Measurements from ENCODE around the gene PLA2G5. TPM values are rescaled to one million over a fixed set of nuclear protein-coding genes. Genes with fewer than 3 reads are reported as not detected.

Gene PLA2G5
- total and polyA plus RNA-seq, 9 of the 15 experiments (the other 6 are each of a cell fraction or from before 2014, with no cell fraction given): not detected

DNA sequence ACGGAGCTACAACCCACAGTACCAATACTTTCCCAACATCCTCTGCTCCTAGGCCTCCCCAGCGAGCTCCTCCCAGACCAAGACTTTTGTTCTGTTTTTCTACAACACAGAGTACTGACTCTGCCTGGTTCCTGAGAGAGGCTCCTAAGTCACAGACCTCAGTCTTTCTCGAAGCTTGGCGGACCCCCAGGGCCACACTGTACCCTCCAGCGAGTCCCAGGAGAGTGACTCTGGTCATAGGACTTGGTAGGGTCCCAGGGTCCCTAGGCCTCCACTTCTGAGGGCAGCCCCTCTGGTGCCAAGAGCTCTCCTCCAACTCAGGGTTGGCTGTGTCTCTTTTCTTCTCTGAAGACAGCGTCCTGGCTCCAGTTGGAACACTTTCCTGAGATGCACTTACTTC, 20.6 kb downstream of the PLA2G5 start:
- intact Hi-C loops (cut with micrococcal nuclease): no loop called here
- in situ Hi-C loops (cut with MboI): no loop called here
- Histone ChIP-seq H3K27ac (ENCODE audit: extremely low read depth, low read depth, low read length) (no peak overlapping the region), H2AFZ (ENCODE audit: low read depth, low read length) (no peak overlapping the region), H4K20me1 (replicated peaks; ENCODE audit: control insufficient read depth, insufficient read depth, low read length) (no peaks in the 10 kb centered on the region), H3K9me3 (replicated peaks; ENCODE audit: control insufficient read depth, insufficient read depth, low read depth, low read length) (no peaks in the 10 kb centered on the region), H3K36me3 (ENCODE audit: control insufficient read depth, insufficient read depth, low read length) (no peaks in the 10 kb centered on the region), H3K79me2 (ENCODE audit: control insufficient read depth, insufficient read depth, low read length) (no peaks in the 10 kb centered on the region), H3K27me3 (ENCODE audit: control insufficient read depth in 2 of 2, insufficient read depth in 2 of 2, low read length in 2 of 2) (peaks cover 7 to 36% of the 10 kb centered on the region in 2 experiments; a peak in 4 of 5 replicates), H3K4me3 (no peak overlapping the region), H3K4me2 (ENCODE audit: insufficient read depth, low read length) (no peak overlapping the region), H3K9ac (ENCODE audit: insufficient read depth in 1 of 2, low read depth in 2 of 2, low read length in 2 of 2) (no peak overlapping the region), H3K4me1 (replicated peaks in 1 of 2; ENCODE audit: control insufficient read depth in 2 of 2, insufficient read depth in 2 of 2, low read length in 2 of 2) (no peaks in the 10 kb centered on the region), H3K9me1 (ENCODE audit: control insufficient read depth, insufficient read depth, low read length) (no peaks in the 10 kb centered on the region)
- ATAC-seq: no peak
- ChIA-PET CTCF (ENCODE audit: low intra/inter-chr PET ratio) (no interaction called here), POLR2A (interaction anchor here (0.6 to 1.4 kb wide), 6 partner anchors 8 to 871 kb away, joined by 3 to 5 read pairs (median 3); no protein-coding TSS in a partner anchor)
- no peak for DNase-seq (ENCODE audit: extremely low read depth in 1 of 4, low spot score in 3 of 4)
- TF ChIP-seq MAFK (IDR thresholded peaks at IDR 0.05; ENCODE audit: low read length): no peak
- no peak for TF ChIP-seq TCFL5 (CRISPR knock-in tag; conservative IDR thresholded peaks at IDR 0.05)
- no peak for TF ChIP-seq ASH1L (IDR thresholded peaks at IDR 0.05; ENCODE audit: borderline replicate concordance, low read depth, partially characterized antibody)
- no peak for TF ChIP-seq FOXA1 (IDR thresholded peaks at IDR 0.05; ENCODE audit: borderline replicate concordance)
- TF ChIP-seq HDAC3 (IDR thresholded peaks at IDR 0.05; ENCODE audit: borderline replicate concordance, partially characterized antibody): no peak
- no peak for TF ChIP-seq MBD2 (IDR thresholded peaks at IDR 0.05; ENCODE audit: borderline replicate concordance, low read depth)
- TF ChIP-seq ZNF174 (CRISPR knock-in tag; IDR thresholded peaks at IDR 0.05): no peak
- TF ChIP-seq FOXJ2 (tag; IDR thresholded peaks at IDR 0.05): no peak
- no peak for TF ChIP-seq POLR3A (IDR thresholded peaks at IDR 0.05; ENCODE audit: borderline replicate concordance, extremely low read depth, insufficient read depth, insufficient read length)
- TF ChIP-seq TCF3 (CRISPR knock-in tag; IDR thresholded peaks at IDR 0.05): no peak
- no peak for TF ChIP-seq HBP1 (CRISPR knock-in tag; IDR thresholded peaks at IDR 0.05)
- TF ChIP-seq ZNF121 (CRISPR knock-in tag; conservative IDR thresholded peaks at IDR 0.05): no peak
- TF ChIP-seq CTCFL (IDR thresholded peaks at IDR 0.05; ENCODE audit: borderline replicate concordance, insufficient read depth, low read depth, low read length, poor library complexity, severe bottlenecking): no peak
- FAIRE-seq: no peak
- BruUV-seq (replicated peaks): no TSS peak
- 2% methylated on average over 6 of the region's 6 CpGs for WGBS (ENCODE audit: insufficient coverage, low coverage, missing lambda C conversion rate)

Measured in K562 (cell line).